Endothelial cell of umbilical vein (primary cell): ENCODE data around the gene DERA.

Source experiments
- CTCF ChIP-seq, 2 donors: IDR thresholded peaks; 1 replicate in 1 of 2; 2 replicates in 1 of 2; pipeline ENCODE4 v1.5.1; 2011; ENCODE audit warnings: low read length in 2 of 2, mild to moderate bottlenecking in 2 of 2, moderate library complexity in 2 of 2, control low read depth in 1 of 2, inconsistent platforms in 1 of 2, low read depth in 1 of 2; ENCODE audit not compliant: insufficient read depth in 1 of 2; ENCODE audit errors: extremely low read depth in 1 of 2
- EZH2 ChIP-seq: IDR thresholded peaks from 2 replicates; pipeline ENCODE4 v1.6.1; 2012; ENCODE audit warnings: borderline replicate concordance, low read depth, mild to moderate bottlenecking, moderate library complexity, low read length, inconsistent platforms; ENCODE audit not compliant: severe bottlenecking
- FOS ChIP-seq: IDR thresholded peaks from 2 replicates; pipeline ENCODE4 v1.6.1; 2011; ENCODE audit warnings: mild to moderate bottlenecking, low read length, moderate library complexity, borderline replicate concordance; ENCODE audit not compliant: insufficient read depth
- GATA2 ChIP-seq: IDR thresholded peaks from 2 replicates; pipeline ENCODE4 v1.7.0; 2011; ENCODE audit warnings: low read depth, mild to moderate bottlenecking, moderate library complexity, mixed read lengths, low read length; ENCODE audit not compliant: insufficient read length, insufficient read depth
- JUN ChIP-seq: IDR thresholded peaks from 2 replicates; pipeline ENCODE4 v1.6.1; 2011; ENCODE audit warnings: borderline replicate concordance, low read depth; ENCODE audit not compliant: insufficient read length, insufficient read depth
- MAX ChIP-seq: IDR thresholded peaks from 2 replicates; pipeline ENCODE4 v1.6.1; 2011; ENCODE audit not compliant: insufficient read depth, insufficient read length
- MYC ChIP-seq: IDR thresholded peaks from one replicate; pipeline ENCODE4 v1.6.1; 2011; ENCODE audit warnings: mild to moderate bottlenecking, low read depth, low read length
- POLR2A ChIP-seq: IDR thresholded peaks from 2 replicates; pipeline ENCODE4 v1.6.1; 2012; ENCODE audit warnings: low read depth, mild to moderate bottlenecking, control low read depth, low read length
- POLR2AphosphoS5 ChIP-seq: IDR thresholded peaks from 2 replicates; pipeline ENCODE4 v1.6.1; 2012; ENCODE audit warnings: low read depth, mild to moderate bottlenecking, control low read depth, low read length, moderate library complexity; ENCODE audit not compliant: insufficient read depth

- TF ChIP-seq EZH2 = no peak
- no peak for TF ChIP-seq CTCF (IDR thresholded peaks at IDR 0.05; ENCODE audit: extremely low read depth in 1 of 2, insufficient read depth in 1 of 2, low read depth in 1 of 2, low read length in 2 of 2)
- TF ChIP-seq MAX = no peak
- no peak for TF ChIP-seq MYC
- no peak for TF ChIP-seq POLR2A
- TF ChIP-seq FOS = no peak
- TF ChIP-seq POLR2AphosphoS5 = no peak
- no peak for TF ChIP-seq JUN
- TF ChIP-seq GATA2 = no peak
These were observed 13.8 kb downstream of the DERA start for GRCh38 chr12:15924956-15925355.
